Right atrium auricular region (tissue), 2 donors: ENCODE results near the gene CD80. TPM values are rescaled to one million over a fixed set of nuclear protein-coding genes. Genes with fewer than 3 reads are reported as not detected.

Experiments
- DNase-seq: peaks from one replicate; pipeline ENCODE4 v3.0.0-alpha.2; 2019; ENCODE audit warnings: low spot score
- H3K27ac ChIP-seq, 2 donors: fragments of 200-600 bp; sonication (generic); 1 replicate in 1 of 2; 2 replicates in 1 of 2; pipeline ENCODE4 v1.5.1; 2016 to 2019
- H3K27me3 ChIP-seq, 2 donors: fragments of 200-600 bp; sonication (generic); one replicate each; pipeline versions ENCODE4 v1.5.1 to v1.6.0; 2017 to 2019
- H3K36me3 ChIP-seq: fragments of 200-600 bp; sonication (generic); one replicate; pipeline ENCODE4 v1.5.1; 2016
- H3K4me1 ChIP-seq, 2 donors: fragments of 200-600 bp; sonication (generic); one replicate each; pipeline versions ENCODE4 v1.5.1 to v1.6.0; 2017 to 2019
- H3K4me3 ChIP-seq, 2 donors: fragments of 200-600 bp; sonication (generic); 1 replicate in 1 of 2; 2 replicates in 1 of 2; pipeline ENCODE4 v1.5.1; 2017 to 2019; ENCODE audit warnings: mild to moderate bottlenecking in 1 of 2, moderate library complexity in 1 of 2
- H3K9me3 ChIP-seq, 2 donors: fragments of 200-600 bp; sonication (generic); one replicate each; pipeline ENCODE4 v1.5.1; 2019
- total RNA-seq, 2 donors: library from RNA; depleted of rRNA; stranded (reverse); fragments of >200 nt; gene quantifications; one replicate each; pipeline ENCODE4 v1.1.0, GENCODE V29; 2016
- TF ChIP-seq, protein P1 (sequence below), 2 donors: fragments of 200-600 bp; sonication (generic); IDR thresholded peaks; one replicate each; pipeline ENCODE4 v1.5.1; 2019; ENCODE audit warnings: antibody characterized with exemption in 2 of 2

The CD80 gene
- total RNA-seq, 2 donors from 2014 or later: 0.20 to 0.67 TPM

DNA sequence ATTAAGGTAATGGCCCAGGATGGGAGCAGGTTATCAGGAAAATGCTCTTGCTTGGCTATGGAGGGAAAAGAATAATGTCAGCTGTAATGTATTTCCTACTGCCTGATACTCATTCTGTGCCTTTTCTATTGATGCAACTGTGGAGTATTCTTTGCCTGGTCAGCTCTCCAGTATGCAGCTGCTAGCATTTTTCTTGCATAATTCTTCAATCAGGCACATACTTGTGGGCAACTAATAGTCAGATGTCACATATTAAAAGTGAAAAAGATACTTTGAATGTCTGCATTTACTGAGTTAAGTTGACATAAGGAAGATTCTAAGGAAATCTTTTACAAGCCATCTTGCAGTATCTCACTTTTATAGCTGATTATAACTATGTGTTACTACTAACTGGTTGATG, 29.5 kb downstream of the CD80 start:
- no peaks in the 10 kb centered on the region for H3K4me1 ChIP-seq
- no peak for DNase-seq
- H3K36me3 ChIP-seq: no peaks in the 10 kb centered on the region
- no peak overlapping the region for H3K27ac ChIP-seq
- H3K9me3 ChIP-seq: no peaks in the 10 kb centered on the region
- H3K27me3 ChIP-seq: no peaks in the 10 kb centered on the region
- TF ChIP-seq, protein P1, sequence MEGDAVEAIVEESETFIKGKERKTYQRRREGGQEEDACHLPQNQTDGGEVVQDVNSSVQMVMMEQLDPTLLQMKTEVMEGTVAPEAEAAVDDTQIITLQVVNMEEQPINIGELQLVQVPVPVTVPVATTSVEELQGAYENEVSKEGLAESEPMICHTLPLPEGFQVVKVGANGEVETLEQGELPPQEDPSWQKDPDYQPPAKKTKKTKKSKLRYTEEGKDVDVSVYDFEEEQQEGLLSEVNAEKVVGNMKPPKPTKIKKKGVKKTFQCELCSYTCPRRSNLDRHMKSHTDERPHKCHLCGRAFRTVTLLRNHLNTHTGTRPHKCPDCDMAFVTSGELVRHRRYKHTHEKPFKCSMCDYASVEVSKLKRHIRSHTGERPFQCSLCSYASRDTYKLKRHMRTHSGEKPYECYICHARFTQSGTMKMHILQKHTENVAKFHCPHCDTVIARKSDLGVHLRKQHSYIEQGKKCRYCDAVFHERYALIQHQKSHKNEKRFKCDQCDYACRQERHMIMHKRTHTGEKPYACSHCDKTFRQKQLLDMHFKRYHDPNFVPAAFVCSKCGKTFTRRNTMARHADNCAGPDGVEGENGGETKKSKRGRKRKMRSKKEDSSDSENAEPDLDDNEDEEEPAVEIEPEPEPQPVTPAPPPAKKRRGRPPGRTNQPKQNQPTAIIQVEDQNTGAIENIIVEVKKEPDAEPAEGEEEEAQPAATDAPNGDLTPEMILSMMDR (IDR thresholded peaks at IDR 0.05): no peak
- H3K4me3 ChIP-seq: no peak overlapping the region

DNA sequence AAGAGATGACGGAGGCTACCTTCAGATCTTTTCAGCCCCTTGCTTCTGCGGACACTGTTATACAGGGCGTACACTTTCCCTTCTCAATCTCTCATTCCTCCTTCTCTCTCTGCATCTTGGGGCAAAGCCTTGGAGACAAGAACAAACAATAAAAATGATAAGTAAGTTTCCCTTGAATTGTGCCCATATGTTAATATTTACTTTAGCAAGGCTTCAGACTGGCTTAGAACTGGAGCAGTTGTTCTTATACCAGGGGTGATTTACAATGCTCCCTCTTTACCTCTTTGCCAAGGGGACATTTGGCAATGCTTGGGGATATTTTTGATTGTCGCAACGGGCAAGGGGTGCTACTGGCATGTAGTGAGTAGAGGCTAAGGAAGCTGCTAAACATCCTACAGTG, 31.7 kb downstream of the CD80 start:
- no peak for DNase-seq
- Histone ChIP-seq H3K9me3 (no peaks in the 10 kb centered on the region), H3K27me3 (no peaks in the 10 kb centered on the region), H3K27ac (no peak overlapping the region), H3K36me3 (peaks cover 16% of the 10 kb centered on the region), H3K4me1 (no peaks in the 10 kb centered on the region), H3K4me3 (no peak overlapping the region)
- TF ChIP-seq, protein P1 (IDR thresholded peaks at IDR 0.05): no peak

GRCh38 chr3:119524931-119525662, 34.3 kb downstream of the CD80 start:
- Histone ChIP-seq H3K36me3 (peaks cover 36% of the 10 kb centered on the region), H3K27ac (peak overlapping the region in 1 of 2 donors; percentile 15), H3K27me3 (no peaks in the 10 kb centered on the region), H3K9me3 (no peaks in the 10 kb centered on the region), H3K4me3 (no peak overlapping the region), H3K4me1 (no peaks in the 10 kb centered on the region)
- TF ChIP-seq, protein P1 (IDR thresholded peaks at IDR 0.05): peak in 1 of 2 donors; percentile 59
- no peak for DNase-seq

GRCh38 chr3:119518026-119518425, 41.4 kb downstream of the CD80 start:
- TF ChIP-seq, protein P1 (IDR thresholded peaks at IDR 0.05): no peak
- peak overlapping the region; percentile 29 to 87 for H3K27ac ChIP-seq
- H3K36me3 ChIP-seq: peaks cover 84% of the 10 kb centered on the region
- DNase-seq: no peak
- peaks cover 0 to 9% of the 10 kb centered on the region in 2 donors for H3K4me1 ChIP-seq
- no peaks in the 10 kb centered on the region for H3K27me3 ChIP-seq
- H3K9me3 ChIP-seq: no peaks in the 10 kb centered on the region
- no peak overlapping the region for H3K4me3 ChIP-seq

GRCh38 chr3:119517112-119517511, 42.3 kb downstream of the CD80 start:
- Histone ChIP-seq H3K4me3 (no peak overlapping the region), H3K36me3 (peaks cover 80% of the 10 kb centered on the region), H3K4me1 (peaks cover 0 to 9% of the 10 kb centered on the region in 2 donors), H3K9me3 (no peaks in the 10 kb centered on the region), H3K27me3 (no peaks in the 10 kb centered on the region), H3K27ac (peak overlapping the region; percentile 29 to 87)
- TF ChIP-seq, protein P1 (IDR thresholded peaks at IDR 0.05): no peak
- DNase-seq: no peak

DNA sequence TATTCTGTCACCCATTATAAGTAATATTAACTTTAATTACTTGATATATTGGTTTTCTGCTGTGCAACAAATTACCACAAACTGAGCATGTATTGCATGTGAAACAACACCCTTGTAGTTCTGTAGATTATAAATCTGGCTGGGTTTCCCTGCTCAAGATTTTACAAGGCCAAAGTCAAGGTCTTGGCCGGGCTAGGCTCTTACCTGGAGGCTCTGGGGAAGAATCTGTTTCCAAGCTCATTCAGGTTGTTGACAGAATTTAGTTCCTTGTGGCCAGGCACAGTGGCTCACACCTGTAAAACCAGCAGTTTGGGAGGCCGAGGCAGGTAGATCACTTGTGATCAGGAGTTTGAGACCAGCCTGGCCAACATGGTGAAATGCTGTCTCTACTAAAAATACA, 44.8 kb downstream of the CD80 start:
- Histone ChIP-seq H3K27ac (peak overlapping the region in 1 of 2 donors; percentile 87), H3K27me3 (no peaks in the 10 kb centered on the region), H3K36me3 (peaks cover 74% of the 10 kb centered on the region), H3K9me3 (no peaks in the 10 kb centered on the region), H3K4me3 (no peak overlapping the region), H3K4me1 (peaks cover 0 to 9% of the 10 kb centered on the region in 2 donors)
- TF ChIP-seq, protein P1 (IDR thresholded peaks at IDR 0.05): no peak
- no peak for DNase-seq
